HG03571 (cell line): ENCODE measurements around the gene FOXL2NB.

Source experiments
- ATAC-seq: cut with Tn5 transposase; IDR thresholded peaks from one replicate; pipeline ENCODE4 v1.9.1; 2021; ENCODE audit not compliant: unreplicated experiment

The FOXL2NB gene

DNA sequence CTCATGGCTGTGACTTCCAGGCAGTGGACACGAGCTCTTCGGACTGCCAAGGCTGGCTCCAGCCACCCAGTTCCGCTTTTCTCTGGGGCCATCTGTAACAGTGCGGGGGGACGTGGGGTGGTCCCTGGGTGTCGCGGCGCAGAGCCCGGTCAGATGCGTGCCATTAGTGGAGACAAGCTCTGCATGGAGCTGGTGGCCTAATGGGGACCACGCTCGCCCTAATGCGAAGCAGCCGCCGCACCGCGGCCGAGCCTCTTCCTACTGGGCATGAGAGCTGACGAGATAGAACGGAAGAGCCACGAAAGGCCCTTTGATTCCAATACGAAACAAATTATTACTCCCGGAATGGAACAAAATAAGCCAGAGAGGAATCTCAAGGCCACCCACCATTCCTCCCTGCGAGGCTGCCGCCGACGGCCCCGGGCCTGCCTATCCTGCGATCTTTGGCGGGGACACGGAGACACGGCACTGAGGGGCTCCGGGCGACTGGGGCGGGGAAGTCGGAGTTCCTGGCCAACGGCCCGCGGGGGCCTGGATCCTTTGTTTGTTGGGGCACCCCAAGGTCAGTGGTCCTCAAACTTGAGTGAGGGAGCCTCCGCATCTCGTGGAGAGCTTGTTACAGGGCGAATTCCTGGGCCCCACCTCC is 18.2 kb upstream of the FOXL2NB start:
- no peak for ATAC-seq

- no peak for ATAC-seq
Observed at GRCh38 chr3:138933068-138933668, 13.8 kb upstream of the FOXL2NB start.

GRCh38 chr3:138933981-138934691 is 12.9 kb upstream of the FOXL2NB start:
- ATAC-seq: no peak

- ATAC-seq: no peak
Observed at GRCh38 chr3:138935505-138935862, 11.5 kb upstream of the FOXL2NB start.

- peak; percentile 60 for ATAC-seq
Observed at GRCh38 chr3:138935863-138936740, 10.9 kb upstream of the FOXL2NB start.

GRCh38 chr3:138936741-138937689 is 10.0 kb upstream of the FOXL2NB start:
- ATAC-seq: no peak

GRCh38 chr3:138937690-138938055 is 9.3 kb upstream of the FOXL2NB start:
- ATAC-seq: no peak

DNA sequence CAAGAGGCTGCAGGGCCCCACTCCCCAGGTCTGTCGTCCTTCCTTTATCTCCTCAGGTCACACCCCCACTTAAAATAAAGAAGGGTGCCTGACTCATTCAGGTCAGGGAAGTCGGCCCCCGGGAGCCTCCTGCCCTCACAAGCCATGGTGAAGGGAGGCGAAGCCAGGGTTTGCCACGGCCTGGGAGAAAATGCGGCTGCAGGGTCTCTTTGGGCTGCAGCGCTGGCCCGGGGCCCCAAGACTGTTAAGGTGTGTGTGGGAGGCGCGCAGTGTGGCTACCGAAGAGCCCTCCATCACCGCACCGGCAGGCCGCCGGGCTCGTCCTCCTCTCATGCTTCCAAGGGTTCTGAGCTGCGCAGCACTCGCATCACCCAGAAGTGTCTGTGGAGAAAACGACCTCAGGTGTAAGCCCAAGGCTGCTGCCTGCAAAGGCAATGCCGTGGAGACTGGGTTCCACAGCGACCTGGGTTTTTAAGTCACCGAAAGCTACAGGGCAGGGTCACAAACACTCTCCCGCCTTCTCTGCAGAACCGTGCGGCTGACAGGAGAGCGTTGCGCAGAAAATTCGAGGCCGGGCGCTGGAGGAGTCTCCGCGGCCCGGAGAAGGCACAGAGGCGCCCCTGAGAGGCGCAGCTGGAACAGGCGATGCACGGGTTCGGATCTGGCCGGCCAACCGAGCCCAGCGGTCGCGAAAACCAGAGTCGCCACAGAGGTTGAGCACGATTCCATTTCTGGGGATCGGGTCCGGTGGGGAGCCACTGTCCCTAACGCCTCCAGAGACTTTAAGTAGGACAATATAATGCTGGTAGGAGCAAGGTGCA is 8.8 kb upstream of the FOXL2NB start:
- no peak for ATAC-seq

- ATAC-seq: no peak
Observed at GRCh38 chr3:138938877-138939560, 8.0 kb upstream of the FOXL2NB start.

GRCh38 chr3:138939561-138940241 is 7.3 kb upstream of the FOXL2NB start:
- no peak for ATAC-seq

DNA sequence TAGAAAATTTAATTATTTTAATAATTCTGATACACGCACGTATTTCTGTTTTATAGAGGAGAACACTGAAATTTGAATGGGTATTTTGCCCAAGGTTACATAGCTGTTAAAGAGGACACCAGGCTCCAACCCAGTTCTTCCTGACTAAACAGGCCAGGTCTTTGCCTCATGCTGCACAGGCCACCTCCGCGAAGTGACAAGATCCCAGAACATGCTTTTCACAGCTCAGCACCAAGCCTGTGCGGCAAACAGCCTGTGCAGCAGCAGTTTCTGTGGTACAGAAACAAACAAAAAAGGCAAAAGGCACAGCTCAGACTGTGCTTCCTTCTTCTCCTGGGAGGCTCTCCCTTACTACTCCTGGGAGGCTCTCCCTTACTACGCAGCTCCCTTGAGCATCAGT is 6.6 kb upstream of the FOXL2NB start:
- no peak for ATAC-seq

GRCh38 chr3:138941259-138941885 is 5.6 kb upstream of the FOXL2NB start:
- no peak for ATAC-seq

GRCh38 chr3:138942271-138942670 is 4.7 kb upstream of the FOXL2NB start:
- ATAC-seq: no peak

- ATAC-seq: no peak
Observed at GRCh38 chr3:138942861-138943623, 4.0 kb upstream of the FOXL2NB start.

GRCh38 chr3:138943724-138944653 is 3.0 kb upstream of the FOXL2NB start:
- ATAC-seq: no peak

DNA sequence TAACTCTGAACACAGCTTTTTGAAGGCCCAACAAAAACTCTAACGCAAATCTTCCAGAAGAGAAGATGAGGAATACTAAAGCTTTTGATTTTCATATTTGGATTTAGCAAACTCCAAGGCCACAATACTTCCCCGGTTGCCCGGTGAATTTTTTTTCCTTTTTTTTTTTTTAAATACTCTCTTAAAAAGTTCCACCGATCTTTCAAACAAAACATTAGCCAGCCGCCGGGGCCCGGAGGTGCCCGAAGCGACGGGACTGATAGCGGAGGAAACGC is 2.4 kb upstream of the FOXL2NB start:
- no peak for ATAC-seq
